GM06990 (cell line): ENCODE results near the gene DGKB.

Experiments used
- DNase-seq: peaks from one replicate; pipeline ENCODE4 v3.0.0-alpha.2; 2011; ENCODE audit not compliant: insufficient read length; ENCODE audit errors: extremely low read depth
- H3K27me3 ChIP-seq: replicated peaks from 2 replicates; pipeline ENCODE4 v1.6.0; 2011; ENCODE audit warnings: low read length; ENCODE audit not compliant: control insufficient read depth, insufficient read depth
- H3K36me3 ChIP-seq: 2 replicates; pipeline ENCODE4 v1.5.1; 2011; ENCODE audit warnings: low read length; ENCODE audit not compliant: control insufficient read depth, insufficient read depth
- H3K4me3 ChIP-seq: replicated peaks from 2 replicates; pipeline ENCODE4 v1.5.1; 2011; ENCODE audit warnings: low read depth, mild to moderate bottlenecking, control low read depth, low read length
- CTCF ChIP-seq: IDR thresholded peaks from 2 replicates; pipeline ENCODE4 v1.5.1; 2011; ENCODE audit warnings: low read length, control low read depth, mild to moderate bottlenecking, inconsistent platforms; ENCODE audit not compliant: insufficient read depth, poor library complexity, severe bottlenecking

Gene DGKB

GRCh38 chr7:14321947-14322346, 580.6 kb downstream of the DGKB start:
- no peak for DNase-seq
- Histone ChIP-seq H3K36me3 (no peaks in the 10 kb centered on the region), H3K4me3 (no peak overlapping the region), H3K27me3 (no peaks in the 10 kb centered on the region)
- TF ChIP-seq CTCF: no peak

- H3K27me3 ChIP-seq: no peaks in the 10 kb centered on the region
- H3K36me3 ChIP-seq: no peaks in the 10 kb centered on the region
- DNase-seq: no peak
- TF ChIP-seq CTCF: no peak
- H3K4me3 ChIP-seq: no peak overlapping the region
Observed at GRCh38 chr7:14309432-14309831, 593.1 kb downstream of the DGKB start.

GRCh38 chr7:14305233-14305866, 597.2 kb downstream of the DGKB start:
- DNase-seq: no peak
- no peaks in the 10 kb centered on the region for H3K36me3 ChIP-seq
- TF ChIP-seq CTCF: no peak
- no peaks in the 10 kb centered on the region for H3K27me3 ChIP-seq
- no peak overlapping the region for H3K4me3 ChIP-seq

- no peak overlapping the region for H3K4me3 ChIP-seq
- no peak for DNase-seq
- H3K36me3 ChIP-seq: no peaks in the 10 kb centered on the region
- no peaks in the 10 kb centered on the region for H3K27me3 ChIP-seq
- no peak for TF ChIP-seq CTCF
Observed at GRCh38 chr7:14303536-14303935, 599.0 kb downstream of the DGKB start.

- Histone ChIP-seq H3K27me3 (no peaks in the 10 kb centered on the region), H3K4me3 (no peak overlapping the region), H3K36me3 (no peaks in the 10 kb centered on the region)
- no peak for DNase-seq
- no peak for TF ChIP-seq CTCF
Observed at GRCh38 chr7:14294637-14295036, 607.9 kb downstream of the DGKB start.

GRCh38 chr7:14293434-14293833, 609.1 kb downstream of the DGKB start:
- H3K4me3 ChIP-seq: no peak overlapping the region
- no peaks in the 10 kb centered on the region for H3K36me3 ChIP-seq
- no peak for TF ChIP-seq CTCF
- no peaks in the 10 kb centered on the region for H3K27me3 ChIP-seq
- no peak for DNase-seq
